DOHH2 (cell line): ENCODE measurements around the gene SFT2D1.

Experiments used
- EZH2phosphoT487 ChIP-seq: fragments of 200-600 bp; sonication (generic); IDR thresholded peaks from 2 replicates; pipeline ENCODE4 v1.6.1; 2017; ENCODE audit warnings: borderline replicate concordance, mild to moderate bottlenecking, antibody characterized with exemption, low read length, moderate library complexity, mixed read lengths
- TF ChIP-seq, protein P1 (sequence below): fragments of 200-600 bp; sonication (generic); IDR thresholded peaks from one replicate; pipeline ENCODE4 v1.5.1; 2014; ENCODE audit warnings: antibody characterized with exemption, mild to moderate bottlenecking, low read depth, low read length; ENCODE audit not compliant: poor library complexity, severe bottlenecking

DNA sequence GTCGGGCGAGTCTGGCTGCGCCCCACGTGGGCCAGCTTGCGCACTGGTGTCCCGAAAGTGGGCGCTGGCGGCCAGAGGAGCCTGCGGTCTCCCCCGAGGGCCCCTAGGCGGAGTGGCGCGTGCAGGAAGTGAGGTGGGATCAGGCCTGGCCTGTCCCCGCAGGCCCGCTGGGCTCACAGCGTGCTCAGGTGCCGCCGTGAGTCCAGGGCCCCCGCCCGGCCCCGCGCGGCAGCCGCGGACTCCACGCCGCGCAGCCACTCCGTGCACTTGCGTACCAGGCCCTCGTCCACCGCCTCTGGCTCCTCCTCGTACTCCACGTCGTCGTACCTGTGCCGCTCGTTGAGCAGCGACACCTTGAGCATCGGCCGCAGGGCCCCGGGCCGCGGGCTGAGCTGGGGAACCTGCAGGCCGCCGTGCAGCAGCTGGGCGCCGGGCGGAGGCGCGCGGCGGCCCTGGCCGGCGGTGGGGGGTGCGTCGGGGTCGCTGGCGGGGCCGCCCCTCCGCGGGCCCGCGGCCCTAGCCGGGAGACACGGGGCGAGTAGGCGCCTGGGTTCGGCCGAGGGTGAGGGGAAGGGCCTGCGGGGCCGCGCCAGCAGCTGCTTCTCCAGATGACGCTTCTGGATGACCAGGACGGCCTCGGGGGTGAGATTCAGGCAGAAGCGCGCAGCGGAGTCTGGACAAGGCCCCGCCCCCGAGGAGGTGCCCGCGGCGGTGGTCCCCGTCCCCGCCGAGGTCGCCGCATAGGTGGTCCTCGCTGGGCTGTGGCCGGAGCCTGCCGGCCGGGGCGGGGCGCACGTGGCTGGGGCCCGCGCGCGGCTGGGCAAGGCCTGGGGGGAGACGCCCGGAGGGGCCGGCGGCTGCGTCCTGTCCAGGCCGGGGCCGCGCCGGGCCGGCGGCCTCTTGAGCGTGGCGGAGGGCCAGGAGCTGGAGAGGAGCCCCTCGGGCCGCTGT, 35.0 kb downstream of the SFT2D1 start:
- TF ChIP-seq, protein P1, sequence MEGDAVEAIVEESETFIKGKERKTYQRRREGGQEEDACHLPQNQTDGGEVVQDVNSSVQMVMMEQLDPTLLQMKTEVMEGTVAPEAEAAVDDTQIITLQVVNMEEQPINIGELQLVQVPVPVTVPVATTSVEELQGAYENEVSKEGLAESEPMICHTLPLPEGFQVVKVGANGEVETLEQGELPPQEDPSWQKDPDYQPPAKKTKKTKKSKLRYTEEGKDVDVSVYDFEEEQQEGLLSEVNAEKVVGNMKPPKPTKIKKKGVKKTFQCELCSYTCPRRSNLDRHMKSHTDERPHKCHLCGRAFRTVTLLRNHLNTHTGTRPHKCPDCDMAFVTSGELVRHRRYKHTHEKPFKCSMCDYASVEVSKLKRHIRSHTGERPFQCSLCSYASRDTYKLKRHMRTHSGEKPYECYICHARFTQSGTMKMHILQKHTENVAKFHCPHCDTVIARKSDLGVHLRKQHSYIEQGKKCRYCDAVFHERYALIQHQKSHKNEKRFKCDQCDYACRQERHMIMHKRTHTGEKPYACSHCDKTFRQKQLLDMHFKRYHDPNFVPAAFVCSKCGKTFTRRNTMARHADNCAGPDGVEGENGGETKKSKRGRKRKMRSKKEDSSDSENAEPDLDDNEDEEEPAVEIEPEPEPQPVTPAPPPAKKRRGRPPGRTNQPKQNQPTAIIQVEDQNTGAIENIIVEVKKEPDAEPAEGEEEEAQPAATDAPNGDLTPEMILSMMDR = no peak
- no peak for TF ChIP-seq EZH2phosphoT487
